ACC112 (cell line): ENCODE measurements around the gene DPYSL3.
"Not testable (repeated sequence)": the region's sequence is repeated elsewhere in the genome, so short reads cannot be mapped to it uniquely, and the experiment has no call there.

Experiments used
- H2AFZ ChIP-seq: fragments of 200-600 bp; sonication (generic); one replicate; pipeline ENCODE4 v1.6.0; 2017; ENCODE audit warnings: antibody characterized with exemption, low read length; ENCODE audit not compliant: unreplicated experiment
- H3K27ac ChIP-seq: fragments of 200-600 bp; sonication (generic); 2 replicates; pipeline ENCODE4 v1.5.1; 2014; ENCODE audit warnings: low read depth, mild to moderate bottlenecking, antibody characterized with exemption, low read length, moderate library complexity
- H3K27me3 ChIP-seq: fragments of 200-600 bp; sonication (generic); 2 replicates; pipeline ENCODE4 v1.6.1; 2014; ENCODE audit warnings: mild to moderate bottlenecking, antibody characterized with exemption, low read length, moderate library complexity, mixed read lengths; ENCODE audit not compliant: insufficient read depth
- H3K36me3 ChIP-seq: fragments of 200-600 bp; sonication (generic); 2 replicates; pipeline ENCODE4 v1.6.1; 2016; ENCODE audit warnings: mild to moderate bottlenecking, antibody characterized with exemption, low read length, moderate library complexity, mixed read lengths; ENCODE audit not compliant: insufficient read depth
- H3K4me1 ChIP-seq: fragments of 200-600 bp; sonication (generic); one replicate; pipeline ENCODE4 v1.6.1; 2016; ENCODE audit warnings: low read length, mixed read lengths; ENCODE audit not compliant: insufficient read depth, unreplicated experiment, control insufficient read depth
- H3K4me3 ChIP-seq: fragments of 200-600 bp; sonication (generic); 2 replicates; pipeline ENCODE4 v1.5.1; 2014; ENCODE audit warnings: mild to moderate bottlenecking, low read depth, low read length
- H3K79me2 ChIP-seq: fragments of 200-600 bp; sonication (generic); one replicate; pipeline ENCODE4 v1.6.0; 2016; ENCODE audit warnings: low read length; ENCODE audit not compliant: control insufficient read depth, unreplicated experiment, insufficient read depth

DPYSL3 gene

DNA sequence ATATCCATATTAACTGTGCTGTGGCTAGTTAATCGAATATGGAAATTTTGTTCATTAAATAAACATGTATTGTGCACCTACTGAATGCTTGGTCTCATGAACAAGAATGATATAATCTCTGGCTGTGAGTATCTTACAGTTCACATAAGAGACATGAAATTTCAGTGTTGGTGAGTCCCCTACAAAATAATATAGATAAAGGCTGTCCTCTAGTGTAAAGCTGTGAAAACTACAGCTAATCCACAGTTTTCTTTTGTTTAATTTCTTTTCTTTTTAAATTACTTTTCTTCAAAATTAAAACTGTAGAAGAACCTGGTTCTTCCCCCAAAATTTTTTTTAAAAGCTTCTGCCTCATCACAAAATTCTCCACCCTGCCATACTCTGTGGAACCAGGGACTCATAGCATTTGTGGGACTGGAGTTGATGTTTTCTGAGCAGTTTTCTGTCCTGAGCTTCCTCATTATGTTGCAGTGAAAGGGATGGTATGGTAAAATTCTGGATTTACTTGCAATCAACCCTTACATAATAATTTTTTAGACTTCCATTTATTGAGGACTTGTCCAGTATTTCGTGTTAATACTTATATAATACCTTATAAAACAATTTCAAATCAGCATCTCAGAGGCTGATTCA is 140.0 kb downstream of the DPYSL3 start:
- Histone ChIP-seq H3K27ac (no peak overlapping the region), H3K4me1 (peaks cover 12% of the 10 kb centered on the region), H3K79me2 (no peaks in the 10 kb centered on the region), H3K4me3 (0 out of 2 replicates have a peak overlapping the region, but pooled peaks have one; percentile 16), H2AFZ (no peak overlapping the region), H3K36me3 (no peaks in the 10 kb centered on the region), H3K27me3 (no peaks in the 10 kb centered on the region)

DNA sequence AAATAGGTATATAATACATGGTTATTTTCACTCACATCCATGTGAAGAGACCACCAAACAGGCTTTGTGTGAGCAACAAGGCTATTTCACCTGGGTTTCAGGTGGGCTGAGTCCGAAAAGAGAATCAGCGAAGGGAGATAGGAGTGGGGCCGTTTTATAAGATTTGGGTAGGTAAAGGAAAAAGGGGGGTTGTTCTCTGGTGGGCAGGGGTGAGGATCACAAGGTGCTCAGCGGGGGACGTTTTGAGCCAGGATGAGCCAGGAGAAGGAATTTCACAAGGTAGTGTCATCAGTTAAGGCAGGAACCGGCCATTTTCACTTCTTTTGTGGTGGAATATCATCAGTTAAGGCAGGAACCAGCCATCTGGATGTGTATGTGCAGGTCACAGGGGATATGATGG is 142.5 kb downstream of the DPYSL3 start:
- H3K27ac ChIP-seq, H3K36me3 ChIP-seq, H3K4me3 ChIP-seq, H3K79me2 ChIP-seq, H2AFZ ChIP-seq, H3K27me3 ChIP-seq: not testable (repeated sequence)
- H3K4me1 ChIP-seq = peaks cover 12% of the 10 kb centered on the region

DNA sequence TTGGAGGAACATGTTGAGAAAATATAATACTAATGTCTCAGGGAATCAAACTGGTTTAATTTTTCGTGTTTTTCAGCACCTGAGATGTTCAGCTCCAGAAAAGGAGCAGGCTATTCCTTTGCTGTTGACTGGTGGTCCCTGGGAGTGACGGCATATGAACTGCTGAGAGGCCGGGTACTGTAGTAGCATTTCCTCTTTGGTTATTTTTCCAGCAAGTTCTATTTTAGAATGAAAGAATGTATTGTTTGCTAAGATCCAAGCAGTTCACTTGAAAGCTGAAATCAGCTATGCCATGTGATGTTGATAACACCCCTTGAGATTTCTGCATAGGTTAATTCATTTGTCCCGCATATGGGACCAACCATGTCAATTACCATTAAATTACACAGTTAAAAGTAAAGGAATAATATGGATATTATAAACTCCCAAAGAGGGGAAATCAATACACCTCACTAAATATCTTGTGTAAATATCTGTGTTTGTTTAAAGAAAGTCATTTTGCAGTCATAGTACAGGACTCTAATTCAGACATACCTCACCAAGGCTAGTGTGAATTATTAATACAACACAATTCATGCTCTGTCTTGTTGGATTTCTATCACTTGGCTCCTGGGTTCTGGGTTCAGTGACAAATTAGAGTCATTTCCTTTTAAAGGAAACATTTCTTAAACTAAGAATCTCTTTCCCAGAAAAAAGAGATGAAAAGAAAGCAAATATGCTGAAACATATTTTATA is 148.3 kb downstream of the DPYSL3 start:
- Histone ChIP-seq H3K27ac (no peak overlapping the region), H2AFZ (no peak overlapping the region), H3K27me3 (no peaks in the 10 kb centered on the region), H3K36me3 (no peaks in the 10 kb centered on the region), H3K4me1 (peaks cover 15% of the 10 kb centered on the region), H3K4me3 (no peak overlapping the region), H3K79me2 (no peaks in the 10 kb centered on the region)

- no peak overlapping the region for H3K4me3 ChIP-seq
- peaks cover 13% of the 10 kb centered on the region for H3K4me1 ChIP-seq
Measured at GRCh38 chr5:147360816-147361215, 149.1 kb downstream of the DPYSL3 start.

GRCh38 chr5:147359581-147359980 is 150.3 kb downstream of the DPYSL3 start:
- Histone ChIP-seq H3K79me2 (no peaks in the 10 kb centered on the region), H3K4me1 (peaks cover 11% of the 10 kb centered on the region), H3K36me3 (no peaks in the 10 kb centered on the region), H3K27ac (no peak overlapping the region), H2AFZ (no peak overlapping the region), H3K4me3 (no peak overlapping the region), H3K27me3 (no peaks in the 10 kb centered on the region)

More at GRCh38 chr5:147360816-147361215, 149.1 kb downstream of the DPYSL3 start:
- no peaks in the 10 kb centered on the region for H3K79me2 ChIP-seq
- no peaks in the 10 kb centered on the region for H3K36me3 ChIP-seq
- H2AFZ ChIP-seq = no peak overlapping the region
- no peaks in the 10 kb centered on the region for H3K27me3 ChIP-seq
- H3K27ac ChIP-seq = no peak overlapping the region

GRCh38 chr5:147359101-147359500 is 150.8 kb downstream of the DPYSL3 start:
- H3K4me3 ChIP-seq = no peak overlapping the region
- no peaks in the 10 kb centered on the region for H3K27me3 ChIP-seq
- no peaks in the 10 kb centered on the region for H3K36me3 ChIP-seq
- H3K4me1 ChIP-seq = peaks cover 11% of the 10 kb centered on the region
- H2AFZ ChIP-seq = peak overlapping the region; percentile 18
- no peaks in the 10 kb centered on the region for H3K79me2 ChIP-seq
- H3K27ac ChIP-seq = no peak overlapping the region

GRCh38 chr5:147349241-147349640 is 160.6 kb downstream of the DPYSL3 start:
- peaks cover 15% of the 10 kb centered on the region for H3K4me1 ChIP-seq
- H3K4me3 ChIP-seq = no peak overlapping the region
- no peak overlapping the region for H3K27ac ChIP-seq
- no peak overlapping the region for H2AFZ ChIP-seq
- no peaks in the 10 kb centered on the region for H3K36me3 ChIP-seq
- no peaks in the 10 kb centered on the region for H3K79me2 ChIP-seq
- H3K27me3 ChIP-seq = no peaks in the 10 kb centered on the region

- Histone ChIP-seq H2AFZ (no peak overlapping the region), H3K27ac (peak overlapping the region; percentile 28; the same call in 1 of the 2 replicates)
Measured at GRCh38 chr5:147348451-147348850, 161.4 kb downstream of the DPYSL3 start.

DNA sequence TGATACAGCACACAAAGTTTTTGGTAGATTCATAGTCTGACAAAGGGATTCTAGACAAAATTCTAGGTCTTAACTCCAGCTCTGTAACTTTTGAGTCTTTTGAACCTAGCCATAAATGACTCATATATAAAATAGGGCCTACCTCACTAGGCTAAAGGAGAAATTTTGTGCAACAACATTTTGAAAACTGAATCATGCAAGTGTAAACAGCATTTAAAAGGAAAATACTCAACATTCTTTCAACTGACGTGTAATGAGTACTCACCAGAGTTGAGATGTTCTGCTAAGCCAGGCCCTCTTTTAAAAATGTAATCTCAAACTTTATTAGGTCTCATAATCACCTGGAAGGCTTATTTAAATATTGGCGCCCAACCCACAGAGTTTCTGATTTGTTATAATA is 161.8 kb downstream of the DPYSL3 start:
- peak overlapping the region; percentile 37 for H3K27ac ChIP-seq
- H3K4me1 ChIP-seq = peaks cover 15% of the 10 kb centered on the region
- H2AFZ ChIP-seq = no peak overlapping the region

More at GRCh38 chr5:147348451-147348850, 161.4 kb downstream of the DPYSL3 start:
- H3K79me2 ChIP-seq = no peaks in the 10 kb centered on the region
- H3K4me1 ChIP-seq = peaks cover 15% of the 10 kb centered on the region
- H3K36me3 ChIP-seq = no peaks in the 10 kb centered on the region
- no peaks in the 10 kb centered on the region for H3K27me3 ChIP-seq
- no peak overlapping the region for H3K4me3 ChIP-seq

GRCh38 chr5:147346006-147346561 is 163.8 kb downstream of the DPYSL3 start:
- Histone ChIP-seq H3K27ac (no peak overlapping the region), H3K4me3 (no peak overlapping the region), H2AFZ (no peak overlapping the region), H3K4me1 (peaks cover 15% of the 10 kb centered on the region), H3K79me2 (no peaks in the 10 kb centered on the region), H3K36me3 (no peaks in the 10 kb centered on the region), H3K27me3 (no peaks in the 10 kb centered on the region)

More for the DNA sequence above, 161.8 kb downstream of the DPYSL3 start:
- Histone ChIP-seq H3K4me3 (no peak overlapping the region), H3K36me3 (no peaks in the 10 kb centered on the region), H3K27me3 (no peaks in the 10 kb centered on the region), H3K79me2 (no peaks in the 10 kb centered on the region)

DNA sequence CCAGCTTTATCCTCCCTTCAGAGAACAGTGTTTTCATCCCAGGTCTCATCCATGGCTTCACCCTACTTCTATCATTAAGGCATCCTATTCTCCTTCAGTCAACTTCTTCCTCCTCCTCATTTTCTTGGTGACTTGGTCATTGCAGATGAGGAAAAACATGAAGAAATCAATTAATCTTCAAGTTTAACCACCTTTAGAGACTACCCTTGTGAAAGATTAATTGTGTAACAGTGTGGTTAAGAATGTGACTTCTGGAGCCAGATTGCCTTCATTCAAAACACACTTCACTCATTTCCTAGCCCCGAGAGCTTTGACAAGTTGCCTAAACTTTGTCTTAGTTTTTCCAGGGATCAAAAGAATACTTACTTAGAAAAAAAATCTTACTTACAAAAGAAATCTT is 165.0 kb downstream of the DPYSL3 start:
- no peak overlapping the region for H3K4me3 ChIP-seq
- no peak overlapping the region for H2AFZ ChIP-seq
- no peaks in the 10 kb centered on the region for H3K36me3 ChIP-seq
- peaks cover 15% of the 10 kb centered on the region for H3K4me1 ChIP-seq
- H3K27me3 ChIP-seq = no peaks in the 10 kb centered on the region
- no peaks in the 10 kb centered on the region for H3K79me2 ChIP-seq
- no peak overlapping the region for H3K27ac ChIP-seq
